SK-N-SH treated with all-trans-retinoic acid at 6 μM for 48 hours (cell line): ENCODE results near the gene MRPL9.

Experiments used
- ATAC-seq: fragments of 200-7000 bp; cut with Tn5 transposase; 3 replicates; pipeline ENCODE4 v1.9.1; 2020; ENCODE audit warnings: mild to moderate bottlenecking, moderate library complexity
- ARNTL ChIP-seq: fragments of 450-650 bp; formaldehyde crosslinking; IDR thresholded peaks from 2 replicates; pipeline ENCODE4 v1.5.0; 2020; ENCODE audit warnings: low read depth, mild to moderate bottlenecking, moderate library complexity, borderline replicate concordance
- CSDC2 ChIP-seq: fragments of 250-450 bp; sonication (Bioruptor Pico); IDR thresholded peaks from 2 replicates; pipeline ENCODE4 v1.5.0; 2020; ENCODE audit warnings: mild to moderate bottlenecking, moderate library complexity
- ESRRG ChIP-seq: fragments of 250-450 bp; sonication (Bioruptor Pico); IDR thresholded peaks from 2 replicates; pipeline ENCODE4 v1.6.1; 2021; ENCODE audit warnings: mild to moderate bottlenecking
- GLIS3 ChIP-seq: fragments of 250-450 bp; sonication (Bioruptor Pico); IDR thresholded peaks from 2 replicates; pipeline ENCODE4 v1.5.0; 2020; ENCODE audit warnings: mild to moderate bottlenecking, moderate library complexity
- ISL1 ChIP-seq: fragments of 250-450 bp; sonication (Bioruptor Pico); IDR thresholded peaks from 2 replicates; pipeline ENCODE4 v2.1.2; 2022; ENCODE audit warnings: mild to moderate bottlenecking, moderate library complexity
- PPARA ChIP-seq: fragments of 250-450 bp; sonication (Bioruptor Pico); IDR thresholded peaks from 2 replicates; pipeline ENCODE4 v1.5.0; 2020; ENCODE audit warnings: mild to moderate bottlenecking, borderline replicate concordance
- RARB ChIP-seq: fragments of 250-450 bp; sonication (Bioruptor Pico); IDR thresholded peaks from 2 replicates; pipeline ENCODE4 v1.8.0; 2021; ENCODE audit warnings: mild to moderate bottlenecking, moderate library complexity
- SNAI2 ChIP-seq: fragments of 250-450 bp; sonication (Bioruptor Pico); IDR thresholded peaks from 2 replicates; pipeline ENCODE4 v1.5.0; 2020; ENCODE audit warnings: mild to moderate bottlenecking, moderate library complexity
- TCF4 ChIP-seq: fragments of 250-450 bp; sonication (Bioruptor Pico); IDR thresholded peaks from 2 replicates; pipeline ENCODE4 v1.8.0; 2021; ENCODE audit warnings: mild to moderate bottlenecking, moderate library complexity, borderline replicate concordance
- TOX ChIP-seq: fragments of 250-450 bp; sonication (Bioruptor Pico); IDR thresholded peaks from 2 replicates; pipeline ENCODE4 v1.8.0; 2021; ENCODE audit warnings: mild to moderate bottlenecking, moderate library complexity, borderline replicate concordance
- ZC3H10 ChIP-seq: fragments of 250-450 bp; sonication (Bioruptor Pico); IDR thresholded peaks from 2 replicates; pipeline ENCODE4 v1.5.1; 2021; ENCODE audit warnings: mild to moderate bottlenecking, moderate library complexity
- ZFP3 ChIP-seq: fragments of 250-450 bp; sonication (Bioruptor Pico); IDR thresholded peaks from 2 replicates; pipeline ENCODE4 v1.5.0; 2020; ENCODE audit warnings: mild to moderate bottlenecking, moderate library complexity
- ZFP30 ChIP-seq: fragments of 450-650 bp; formaldehyde crosslinking; IDR thresholded peaks from 2 replicates; pipeline ENCODE4 v1.5.0; 2022; ENCODE audit warnings: mild to moderate bottlenecking, moderate library complexity
- ZNF565 ChIP-seq: fragments of 450-650 bp; formaldehyde crosslinking; conservative IDR thresholded peaks from 2 replicates; pipeline ENCODE4 v1.5.0; 2020; ENCODE audit warnings: low read depth, mild to moderate bottlenecking, moderate library complexity
- ZNF8 ChIP-seq: fragments of 450-650 bp; formaldehyde crosslinking; IDR thresholded peaks from 2 replicates; pipeline ENCODE4 v1.5.0; 2020; ENCODE audit warnings: mild to moderate bottlenecking, moderate library complexity
- TF ChIP-seq, protein P1 (sequence below): fragments of 250-450 bp; sonication (Bioruptor Pico); IDR thresholded peaks from 2 replicates; pipeline ENCODE4 v1.5.0; 2020; ENCODE audit warnings: mild to moderate bottlenecking, moderate library complexity
- TF ChIP-seq, protein P2 (sequence below): fragments of 250-450 bp; sonication (Bioruptor Pico); IDR thresholded peaks from 2 replicates; pipeline ENCODE4 v1.5.1; 2020; ENCODE audit warnings: low read depth, mild to moderate bottlenecking, moderate library complexity
- TF ChIP-seq, protein P3 (sequence below): fragments of 250-450 bp; sonication (Bioruptor Pico); IDR thresholded peaks from 2 replicates; pipeline ENCODE4 v1.8.0; 2020; ENCODE audit warnings: mild to moderate bottlenecking, moderate library complexity, borderline replicate concordance
- TF ChIP-seq, protein P4 (sequence below): fragments of 250-450 bp; sonication (Bioruptor Pico); IDR thresholded peaks from 2 replicates; pipeline ENCODE4 v1.5.1; 2021; ENCODE audit warnings: mild to moderate bottlenecking, moderate library complexity

MRPL9 gene

DNA sequence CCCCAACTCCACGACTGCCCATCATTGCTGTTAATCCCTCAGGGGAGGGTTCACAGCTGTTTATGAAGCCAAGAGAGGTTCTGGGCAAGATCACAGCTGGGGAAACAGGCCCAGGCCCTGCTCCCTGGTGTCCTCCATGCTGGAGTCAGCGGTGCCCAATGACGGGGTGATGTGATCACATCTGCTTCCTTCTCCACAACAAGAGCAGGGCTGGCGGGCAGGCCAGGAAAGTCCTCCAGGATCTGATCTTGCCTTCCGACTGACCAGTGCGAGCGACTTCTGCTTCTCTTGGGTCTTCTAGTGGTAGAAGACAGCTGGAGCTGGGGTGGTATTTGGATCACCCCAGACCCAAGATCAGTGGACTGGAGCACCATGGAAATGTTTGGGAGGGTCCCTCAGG is 42.9 kb upstream of the MRPL9 start:
- ATAC-seq, result no peak
- TF ChIP-seq GLIS3 (CRISPR knock-in tag) (no peak), RARB (CRISPR knock-in tag) (no peak), ZNF8 (CRISPR knock-in tag) (no peak)
- TF ChIP-seq, protein P1, sequence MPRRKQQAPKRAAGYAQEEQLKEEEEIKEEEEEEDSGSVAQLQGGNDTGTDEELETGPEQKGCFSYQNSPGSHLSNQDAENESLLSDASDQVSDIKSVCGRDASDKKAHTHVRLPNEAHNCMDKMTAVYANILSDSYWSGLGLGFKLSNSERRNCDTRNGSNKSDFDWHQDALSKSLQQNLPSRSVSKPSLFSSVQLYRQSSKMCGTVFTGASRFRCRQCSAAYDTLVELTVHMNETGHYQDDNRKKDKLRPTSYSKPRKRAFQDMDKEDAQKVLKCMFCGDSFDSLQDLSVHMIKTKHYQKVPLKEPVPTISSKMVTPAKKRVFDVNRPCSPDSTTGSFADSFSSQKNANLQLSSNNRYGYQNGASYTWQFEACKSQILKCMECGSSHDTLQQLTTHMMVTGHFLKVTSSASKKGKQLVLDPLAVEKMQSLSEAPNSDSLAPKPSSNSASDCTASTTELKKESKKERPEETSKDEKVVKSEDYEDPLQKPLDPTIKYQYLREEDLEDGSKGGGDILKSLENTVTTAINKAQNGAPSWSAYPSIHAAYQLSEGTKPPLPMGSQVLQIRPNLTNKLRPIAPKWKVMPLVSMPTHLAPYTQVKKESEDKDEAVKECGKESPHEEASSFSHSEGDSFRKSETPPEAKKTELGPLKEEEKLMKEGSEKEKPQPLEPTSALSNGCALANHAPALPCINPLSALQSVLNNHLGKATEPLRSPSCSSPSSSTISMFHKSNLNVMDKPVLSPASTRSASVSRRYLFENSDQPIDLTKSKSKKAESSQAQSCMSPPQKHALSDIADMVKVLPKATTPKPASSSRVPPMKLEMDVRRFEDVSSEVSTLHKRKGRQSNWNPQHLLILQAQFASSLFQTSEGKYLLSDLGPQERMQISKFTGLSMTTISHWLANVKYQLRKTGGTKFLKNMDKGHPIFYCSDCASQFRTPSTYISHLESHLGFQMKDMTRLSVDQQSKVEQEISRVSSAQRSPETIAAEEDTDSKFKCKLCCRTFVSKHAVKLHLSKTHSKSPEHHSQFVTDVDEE (CRISPR knock-in tag), result no peak

DNA sequence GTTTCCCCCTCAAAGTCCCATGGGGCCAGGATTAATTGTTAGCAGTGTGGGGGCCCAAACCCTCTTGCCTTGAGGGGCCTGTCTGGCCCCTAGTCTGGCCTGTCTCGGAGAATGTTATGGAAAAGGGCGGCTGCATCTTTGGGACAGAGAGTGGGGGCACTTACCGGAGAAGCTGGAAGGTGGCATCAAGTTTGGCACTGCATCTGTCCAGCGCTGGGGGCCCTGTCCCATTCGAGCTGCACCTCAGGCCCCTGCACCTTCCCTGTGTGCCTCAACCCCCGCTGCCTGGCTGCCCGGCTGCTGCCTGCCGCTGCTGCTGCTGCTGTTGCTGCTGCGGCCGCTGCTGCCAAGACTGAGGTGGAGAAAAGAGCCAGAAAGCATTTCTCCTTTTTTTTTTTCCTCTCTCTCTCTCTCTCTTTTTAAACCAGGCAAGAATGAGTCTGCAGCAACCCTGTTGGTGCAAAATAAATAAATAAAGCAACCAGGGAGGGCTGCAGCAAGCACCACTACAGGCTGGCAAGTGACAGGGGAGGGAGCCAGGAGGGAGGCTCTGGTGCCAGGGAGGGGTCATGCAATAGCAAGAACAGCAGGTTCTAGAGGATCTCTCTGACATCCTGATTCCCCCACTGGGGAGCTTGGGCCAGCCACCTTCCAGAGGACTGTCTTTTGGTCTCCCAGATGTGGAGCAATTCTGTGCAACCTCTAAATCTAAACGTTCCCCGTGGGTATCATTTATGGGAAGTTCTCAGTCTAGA is 41.9 kb upstream of the MRPL9 start, which contains the start of gene LINGO4:
LINGO4 (minus strand) TSS at position 354 of the 755 bp plus-strand sequence. CDS start 2,715 bp downstream, outside the sequence.
- TF ChIP-seq, protein P2, sequence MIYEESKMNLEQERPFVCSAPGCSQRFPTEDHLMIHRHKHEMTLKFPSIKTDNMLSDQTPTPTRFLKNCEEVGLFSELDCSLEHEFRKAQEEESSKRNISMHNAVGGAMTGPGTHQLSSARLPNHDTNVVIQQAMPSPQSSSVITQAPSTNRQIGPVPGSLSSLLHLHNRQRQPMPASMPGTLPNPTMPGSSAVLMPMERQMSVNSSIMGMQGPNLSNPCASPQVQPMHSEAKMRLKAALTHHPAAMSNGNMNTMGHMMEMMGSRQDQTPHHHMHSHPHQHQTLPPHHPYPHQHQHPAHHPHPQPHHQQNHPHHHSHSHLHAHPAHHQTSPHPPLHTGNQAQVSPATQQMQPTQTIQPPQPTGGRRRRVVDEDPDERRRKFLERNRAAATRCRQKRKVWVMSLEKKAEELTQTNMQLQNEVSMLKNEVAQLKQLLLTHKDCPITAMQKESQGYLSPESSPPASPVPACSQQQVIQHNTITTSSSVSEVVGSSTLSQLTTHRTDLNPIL (CRISPR knock-in tag), result no peak
- TF ChIP-seq PPARA (CRISPR knock-in tag), result no peak
- TF ChIP-seq TCF4 (CRISPR knock-in tag), result no peak
- TF ChIP-seq ISL1 (CRISPR knock-in tag), result no peak
- no peak for TF ChIP-seq SNAI2
- no peak for TF ChIP-seq ZFP30 (CRISPR knock-in tag)
- TF ChIP-seq ZC3H10 (CRISPR knock-in tag), result no peak
- TF ChIP-seq CSDC2 (CRISPR knock-in tag), result no peak
- TF ChIP-seq, protein P3, sequence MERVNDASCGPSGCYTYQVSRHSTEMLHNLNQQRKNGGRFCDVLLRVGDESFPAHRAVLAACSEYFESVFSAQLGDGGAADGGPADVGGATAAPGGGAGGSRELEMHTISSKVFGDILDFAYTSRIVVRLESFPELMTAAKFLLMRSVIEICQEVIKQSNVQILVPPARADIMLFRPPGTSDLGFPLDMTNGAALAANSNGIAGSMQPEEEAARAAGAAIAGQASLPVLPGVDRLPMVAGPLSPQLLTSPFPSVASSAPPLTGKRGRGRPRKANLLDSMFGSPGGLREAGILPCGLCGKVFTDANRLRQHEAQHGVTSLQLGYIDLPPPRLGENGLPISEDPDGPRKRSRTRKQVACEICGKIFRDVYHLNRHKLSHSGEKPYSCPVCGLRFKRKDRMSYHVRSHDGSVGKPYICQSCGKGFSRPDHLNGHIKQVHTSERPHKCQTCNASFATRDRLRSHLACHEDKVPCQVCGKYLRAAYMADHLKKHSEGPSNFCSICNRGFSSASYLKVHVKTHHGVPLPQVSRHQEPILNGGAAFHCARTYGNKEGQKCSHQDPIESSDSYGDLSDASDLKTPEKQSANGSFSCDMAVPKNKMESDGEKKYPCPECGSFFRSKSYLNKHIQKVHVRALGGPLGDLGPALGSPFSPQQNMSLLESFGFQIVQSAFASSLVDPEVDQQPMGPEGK (CRISPR knock-in tag), result no peak
- TF ChIP-seq, protein P1 (CRISPR knock-in tag), result no peak
- no peak for TF ChIP-seq ZFP3 (CRISPR knock-in tag)
- TF ChIP-seq ZNF565 (CRISPR knock-in tag), result no peak
- no peak for TF ChIP-seq ESRRG (CRISPR knock-in tag)
- TF ChIP-seq, protein P4, sequence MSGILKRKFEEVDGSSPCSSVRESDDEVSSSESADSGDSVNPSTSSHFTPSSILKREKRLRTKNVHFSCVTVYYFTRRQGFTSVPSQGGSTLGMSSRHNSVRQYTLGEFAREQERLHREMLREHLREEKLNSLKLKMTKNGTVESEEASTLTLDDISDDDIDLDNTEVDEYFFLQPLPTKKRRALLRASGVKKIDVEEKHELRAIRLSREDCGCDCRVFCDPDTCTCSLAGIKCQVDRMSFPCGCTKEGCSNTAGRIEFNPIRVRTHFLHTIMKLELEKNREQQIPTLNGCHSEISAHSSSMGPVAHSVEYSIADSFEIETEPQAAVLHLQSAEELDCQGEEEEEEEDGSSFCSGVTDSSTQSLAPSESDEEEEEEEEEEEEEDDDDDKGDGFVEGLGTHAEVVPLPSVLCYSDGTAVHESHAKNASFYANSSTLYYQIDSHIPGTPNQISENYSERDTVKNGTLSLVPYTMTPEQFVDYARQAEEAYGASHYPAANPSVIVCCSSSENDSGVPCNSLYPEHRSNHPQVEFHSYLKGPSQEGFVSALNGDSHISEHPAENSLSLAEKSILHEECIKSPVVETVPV (CRISPR knock-in tag), result no peak
- no peak for TF ChIP-seq TOX (CRISPR knock-in tag)
- TF ChIP-seq, all 23 proteins: peak for 0
- ATAC-seq, result no peak

DNA sequence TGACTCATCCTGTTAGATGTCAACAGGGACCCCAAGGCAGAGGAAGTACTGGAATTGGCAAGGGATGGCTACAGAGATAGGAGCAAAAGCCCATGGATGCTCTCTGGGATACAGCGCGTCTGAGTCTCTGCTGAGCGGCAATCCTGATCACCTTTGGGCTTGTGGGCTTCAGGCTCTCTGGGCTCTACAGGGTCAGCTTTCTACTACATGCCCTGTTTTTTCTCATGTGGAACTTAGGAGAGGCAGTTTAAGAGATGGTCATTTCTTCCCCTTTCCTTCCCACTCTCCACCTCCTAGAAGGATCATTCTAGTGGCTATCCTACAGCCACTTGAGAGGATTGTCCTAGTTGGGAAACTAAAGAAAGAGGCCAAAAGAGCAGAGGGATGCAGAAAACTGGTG is 40.6 kb upstream of the MRPL9 start:
- ATAC-seq, result no peak
- no peak for TF ChIP-seq ZNF8 (CRISPR knock-in tag)
- no peak for TF ChIP-seq ESRRG (CRISPR knock-in tag)
- no peak for TF ChIP-seq ARNTL (CRISPR knock-in tag)
- TF ChIP-seq, protein P3 (CRISPR knock-in tag), result no peak
- no peak for TF ChIP-seq CSDC2 (CRISPR knock-in tag)
- no peak for TF ChIP-seq ISL1 (CRISPR knock-in tag)
- TF ChIP-seq ZC3H10 (CRISPR knock-in tag), result no peak
- no peak for TF ChIP-seq PPARA (CRISPR knock-in tag)
- no peak for TF ChIP-seq ZNF565 (CRISPR knock-in tag)
- no peak for TF ChIP-seq TCF4 (CRISPR knock-in tag)
- no peak for TF ChIP-seq ZFP3 (CRISPR knock-in tag)
- no peak for TF ChIP-seq RARB (CRISPR knock-in tag)
- TF ChIP-seq, protein P4 (CRISPR knock-in tag), result no peak
- TF ChIP-seq ZFP30 (CRISPR knock-in tag), result no peak
